Keratinocyte (primary cell): ENCODE data around the gene MICAL2. TPM values are rescaled to one million over a fixed set of nuclear protein-coding genes. Genes with fewer than 3 reads are reported as not detected.

Experiments used
- DNase-seq: peaks from one replicate; pipeline ENCODE4 v3.0.0-alpha.2; 2011; ENCODE audit warnings: low read depth, missing footprints, low spot score
- FAIRE-seq: peaks from 2 replicates; lab custom pipeline; 2011; peaks lifted over from hg19 to GRCh38; lab: Jason Lieb, UNC
- H2AFZ ChIP-seq: 2 replicates; pipeline ENCODE4 v1.6.0; 2012; ENCODE audit warnings: low read length, control low read depth, inconsistent platforms; ENCODE audit not compliant: control insufficient read depth
- H3K27ac ChIP-seq: 2 replicates; pipeline ENCODE4 v1.5.1; 2011; ENCODE audit warnings: low read length; ENCODE audit not compliant: control insufficient read depth, insufficient read depth
- H3K27me3 ChIP-seq: 3 replicates; pipeline ENCODE4 v1.6.0; 2011; ENCODE audit warnings: low read length; ENCODE audit not compliant: control insufficient read depth, insufficient read depth; ENCODE audit errors: extremely low read depth
- H3K36me3 ChIP-seq, 2 experiments: 2 replicates in 1 of 2; 3 replicates in 1 of 2; pipeline ENCODE4 v1.5.1; 2011; ENCODE audit warnings: low read length in 2 of 2, mild to moderate bottlenecking in 1 of 2; ENCODE audit not compliant: control insufficient read depth in 2 of 2, insufficient read depth in 2 of 2; ENCODE audit errors: extremely low read depth in 1 of 2
- H3K4me1 ChIP-seq: 3 replicates; pipeline ENCODE4 v1.5.1; 2011; ENCODE audit warnings: low read length; ENCODE audit not compliant: control insufficient read depth, insufficient read depth; ENCODE audit errors: extremely low read depth
- H3K4me2 ChIP-seq: 3 replicates; pipeline ENCODE4 v1.6.0; 2011; ENCODE audit warnings: low read depth, low read length; ENCODE audit not compliant: control insufficient read depth, insufficient read depth; ENCODE audit errors: extremely low read depth
- H3K4me3 ChIP-seq, 3 experiments: fragments of 200-600 bp in 1 of 3; sonication (generic) in 1 of 3; 2 replicates in 2 of 3; 3 replicates in 1 of 3; pipeline ENCODE4 v1.5.1; 2011 to 2016; ENCODE audit warnings: low read length in 3 of 3, mild to moderate bottlenecking in 3 of 3, control low read depth in 2 of 3, inconsistent platforms in 1 of 3, low read depth in 1 of 3, mixed read lengths in 1 of 3, mixed run types in 1 of 3, moderate library complexity in 1 of 3; ENCODE audit not compliant: control insufficient read depth in 2 of 3, insufficient read depth in 2 of 3; ENCODE audit errors: extremely low read depth in 1 of 3
- H3K79me2 ChIP-seq: 2 replicates; pipeline ENCODE4 v1.6.0; 2012; ENCODE audit warnings: low read length; ENCODE audit not compliant: control insufficient read depth, insufficient read depth
- H3K9ac ChIP-seq: 3 replicates; pipeline ENCODE4 v1.6.0; 2011; ENCODE audit warnings: low read length; ENCODE audit not compliant: control insufficient read depth, insufficient read depth; ENCODE audit errors: extremely low read depth
- H3K9me1 ChIP-seq: 3 replicates; pipeline ENCODE4 v1.6.0; 2011; ENCODE audit warnings: low read length; ENCODE audit not compliant: control insufficient read depth, insufficient read depth; ENCODE audit errors: extremely low read depth
- H3K9me3 ChIP-seq: 2 replicates; pipeline ENCODE4 v1.5.1; 2012; ENCODE audit warnings: low read depth, low read length; ENCODE audit not compliant: control insufficient read depth
- H4K20me1 ChIP-seq: 3 replicates; pipeline ENCODE4 v1.6.0; 2011; ENCODE audit warnings: low read length; ENCODE audit not compliant: control insufficient read depth, insufficient read depth; ENCODE audit errors: extremely low read depth
- CTCF ChIP-seq, 3 experiments: IDR thresholded peaks in 1 of 3; conservative IDR thresholded peaks in 1 of 3; optimal IDR thresholded peaks in 1 of 3; 2 replicates in 2 of 3; 3 replicates in 1 of 3; pipeline versions ENCODE3 to v1.5.1; 2011; ENCODE audit warnings: low read length in 3 of 3, mild to moderate bottlenecking in 3 of 3, moderate library complexity in 2 of 3, control low read depth in 1 of 3, inconsistent platforms in 1 of 3; ENCODE audit not compliant: insufficient read depth in 2 of 3; ENCODE audit errors: extremely low read depth in 1 of 3
- EZH2 ChIP-seq: IDR thresholded peaks from one replicate; pipeline ENCODE4 v1.6.1; 2012; ENCODE audit warnings: inconsistent platforms, mild to moderate bottlenecking, low read length, moderate library complexity
- dilution Hi-C: fragments of 300-500 bp; cut with MboI; formaldehyde crosslinking; loops from one replicate; pipeline ENCODE4 v1.7.0; 2020; ENCODE audit warnings: low sequenced_read_pairs; ENCODE audit not compliant: extremely low pct_ligation_motif_present
- polyA plus RNA-seq, 5 experiments: library from polyadenylated mRNA; depleted of rRNA in 3 of 5; stranded (reverse) in 3 of 5; stranded (forward) in 1 of 5; unstranded in 1 of 5; fragments of >200 nt; gene quantifications; 1 replicate in 1 of 5; 2 replicates in 3 of 5; 3 replicates in 1 of 5; pipeline versions ENCODE4 v1.2.1 to v1.2.3, GENCODE V29; 2011 to 2012; ENCODE audit warnings: missing spikeins in 2 of 5, low read depth in 1 of 5, low replicate concordance in 1 of 5

MICAL2 gene
- polyA plus RNA-seq, 1 donor (not counting 4 experiments of a cell fraction or from before 2014, with no cell fraction given) = 83.9 TPM

GRCh38 chr11:12162652-12163051 is 52.3 kb downstream of the MICAL2 start:
- dilution Hi-C loops = no loop called here
- DNase-seq = no peak
- Histone ChIP-seq H3K4me2 (no peak overlapping the region), H3K27me3 (no peaks in the 10 kb centered on the region), H3K79me2 (peaks cover 65% of the 10 kb centered on the region), H3K27ac (peak overlapping the region; percentile 98), H3K9me1 (no peaks in the 10 kb centered on the region), H3K4me3 (no peak overlapping the region), H2AFZ (no peak overlapping the region), H3K36me3 (peaks cover 21 to 62% of the 10 kb centered on the region in 2 experiments), H3K9me3 (no peaks in the 10 kb centered on the region), H3K4me1 (peaks cover 83% of the 10 kb centered on the region), H3K9ac (peak overlapping the region; percentile 65), H4K20me1 (no peaks in the 10 kb centered on the region)
- TF ChIP-seq CTCF (optimal IDR thresholded peaks at IDR 0.05 in 1 of 3, IDR thresholded peaks at IDR 0.05 in 1 of 3, conservative IDR thresholded peaks at IDR 0.05 in 1 of 3; ENCODE audit: extremely low read depth in 1 of 3, insufficient read depth in 2 of 3, low read length in 3 of 3) (no peak), EZH2 (no peak)
- no peak for FAIRE-seq

GRCh38 chr11:12163181-12163941 is 53.0 kb downstream of the MICAL2 start:
- no peak overlapping the region for H3K4me3 ChIP-seq
- peaks cover 66% of the 10 kb centered on the region for H3K79me2 ChIP-seq
- DNase-seq (no peak), FAIRE-seq (no peak)
- H3K4me1 ChIP-seq = peaks cover 84% of the 10 kb centered on the region
- H2AFZ ChIP-seq = no peak overlapping the region
- H3K36me3 ChIP-seq = peaks cover 23 to 63% of the 10 kb centered on the region in 2 experiments
- no peaks in the 10 kb centered on the region for H3K9me3 ChIP-seq
- no peaks in the 10 kb centered on the region for H3K9me1 ChIP-seq
- peak overlapping the region; percentile 98 for H3K27ac ChIP-seq
- no peak overlapping the region for H3K4me2 ChIP-seq
- dilution Hi-C loops = no loop called here
- H3K27me3 ChIP-seq = no peaks in the 10 kb centered on the region
- H3K9ac ChIP-seq = peak overlapping the region; percentile 65
- no peak for TF ChIP-seq EZH2
- no peak for TF ChIP-seq CTCF (optimal IDR thresholded peaks at IDR 0.05 in 1 of 3, IDR thresholded peaks at IDR 0.05 in 1 of 3, conservative IDR thresholded peaks at IDR 0.05 in 1 of 3; ENCODE audit: extremely low read depth in 1 of 3, insufficient read depth in 2 of 3, low read length in 3 of 3)
- no peaks in the 10 kb centered on the region for H4K20me1 ChIP-seq
